ENCODE measurements around the gene PRKAR1A. TPM values are rescaled to one million over a fixed set of nuclear protein-coding genes. Genes with fewer than 3 reads are reported as not detected.
"Not testable (repeated sequence)": the region's sequence is repeated elsewhere in the genome, so short reads cannot be mapped to it uniquely, and the experiment has no call there.

The PRKAR1A gene
- total and polyA plus RNA-seq, 2 of the 8 experiments (the other 6 are each of a cell fraction or from before 2014, with no cell fraction given): 39.3 to 149 TPM

- no peak for TF ChIP-seq RNF2 (IDR thresholded peaks at IDR 0.05; ENCODE audit: borderline replicate concordance, low read depth, low read length, missing control alignments, poor library complexity, severe bottlenecking)
- no peak for TF ChIP-seq GTF2F1 (IDR thresholded peaks at IDR 0.05; ENCODE audit: borderline replicate concordance, low read depth, low read length)
- TF ChIP-seq GABPA (IDR thresholded peaks at IDR 0.05; ENCODE audit: borderline replicate concordance, insufficient read depth, low read length): no peak
These were observed 20.6 kb upstream of the PRKAR1A start (continued) for GRCh38 chr17:68491381-68492231.

- H3K27me3 ChIP-seq (replicated peaks in 1 of 4; ENCODE audit: control insufficient read depth in 3 of 4, extremely low read depth in 1 of 4, insufficient read depth in 3 of 4, low read length in 3 of 4); FAIRE-seq; H2BK12ac ChIP-seq (ENCODE audit: low read depth, low read length); H3K36me3 ChIP-seq (ENCODE audit: control insufficient read depth in 2 of 4, insufficient read depth in 4 of 4, low read length in 3 of 4); H3K9me3 ChIP-seq (ENCODE audit: insufficient read depth in 2 of 2, low read depth in 1 of 2, low read length in 1 of 2); H3K79me1 ChIP-seq (ENCODE audit: low read depth, low read length); H3K23ac ChIP-seq (ENCODE audit: insufficient read length); H3K9ac ChIP-seq (replicated peaks in 1 of 4; ENCODE audit: extremely low read depth in 1 of 4, low read depth in 3 of 4, low read length in 3 of 4); H3K27ac ChIP-seq (ENCODE audit: low read depth, low read length); DNase-seq (ENCODE audit: low read depth in 1 of 2, low spot score in 2 of 2); H2BK120ac ChIP-seq (replicated peaks; ENCODE audit: low read depth, low read length); H4K91ac ChIP-seq (replicated peaks; ENCODE audit: insufficient read length, low read length); POLR2A ChIA-PET (ENCODE audit: partially characterized antibody); H2BK15ac ChIP-seq (ENCODE audit: low read length); H3K4ac ChIP-seq (replicated peaks; ENCODE audit: insufficient read length, low read depth, low read length); H3K79me2 ChIP-seq (ENCODE audit: control insufficient read depth in 1 of 2, insufficient read depth in 2 of 2, low read length in 2 of 2); H2BK5ac ChIP-seq (ENCODE audit: low read depth, low read length); H2BK20ac ChIP-seq (ENCODE audit: low read length); H3K4me3 ChIP-seq (ENCODE audit: extremely low read depth in 1 of 4, insufficient read depth in 2 of 4, low read depth in 3 of 4, low read length in 4 of 4); H3K18ac ChIP-seq (ENCODE audit: extremely low read depth, low read length); H4K8ac ChIP-seq (ENCODE audit: extremely low read depth, insufficient read depth, low read length); H3K14ac ChIP-seq (ENCODE audit: insufficient read length); H4K5ac ChIP-seq (ENCODE audit: insufficient read length, low read depth, low read length); H3K23me2 ChIP-seq (ENCODE audit: low read depth, low read length); H3K4me1 ChIP-seq (replicated peaks in 1 of 4; ENCODE audit: control insufficient read depth in 3 of 4, insufficient read depth in 4 of 4, low read length in 3 of 4); H4K20me1 ChIP-seq (replicated peaks in 1 of 2; ENCODE audit: control insufficient read depth in 1 of 2, insufficient read depth in 2 of 2, low read length in 2 of 2); H2AK5ac ChIP-seq (ENCODE audit: low read depth, low read length); H3K56ac ChIP-seq (replicated peaks; ENCODE audit: insufficient read length, low read depth, low read length); H3K4me2 ChIP-seq (ENCODE audit: insufficient read depth in 1 of 2, low read depth in 2 of 2, low read length in 2 of 2): not testable (repeated sequence)
- H2AFZ ChIP-seq (ENCODE audit: low read length): 0 out of 2 replicates have a peak overlapping the region, but pooled peaks have one; percentile 31
- WGBS, 2 experiments (ENCODE audit: extremely low coverage in 1 of 2, insufficient coverage in 1 of 2, insufficient read length in 1 of 2, insufficient replicate concordance in 2 of 2, low coverage in 1 of 2, low lambda C conversion rate in 2 of 2, missing lambda C conversion rate in 1 of 2): 89% methylated on average over 8 of the region's 8 CpGs; no CpG with 5 or more reads in 1 of the 2 experiments
- CTCF ChIA-PET (ENCODE audit: partially characterized antibody): interaction anchor here (0.6 to 1.4 kb wide), 2 partner anchors 26 to 490 kb away, joined by 3 to 6 read pairs; no protein-coding TSS in a partner anchor
These were observed 19.7 kb upstream of the PRKAR1A start for GRCh38 chr17:68492394-68493054.
